Keratinocyte (primary cell): Measurements from ENCODE around the gene LIN7A. TPM values are rescaled to one million over a fixed set of nuclear protein-coding genes. Genes with fewer than 3 reads are reported as not detected.

Experiments
- DNase-seq: peaks from one replicate; pipeline ENCODE4 v3.0.0-alpha.2; 2011; ENCODE audit warnings: low read depth, missing footprints, low spot score
- FAIRE-seq: peaks from 2 replicates; lab custom pipeline; 2011; peaks lifted over from hg19 to GRCh38; lab: Jason Lieb, UNC
- H2AFZ ChIP-seq: 2 replicates; pipeline ENCODE4 v1.6.0; 2012; ENCODE audit warnings: low read length, control low read depth, inconsistent platforms; ENCODE audit not compliant: control insufficient read depth
- H3K27ac ChIP-seq: 2 replicates; pipeline ENCODE4 v1.5.1; 2011; ENCODE audit warnings: low read length; ENCODE audit not compliant: control insufficient read depth, insufficient read depth
- H3K27me3 ChIP-seq: 3 replicates; pipeline ENCODE4 v1.6.0; 2011; ENCODE audit warnings: low read length; ENCODE audit not compliant: control insufficient read depth, insufficient read depth; ENCODE audit errors: extremely low read depth
- H3K36me3 ChIP-seq, 2 experiments: 2 replicates in 1 of 2; 3 replicates in 1 of 2; pipeline ENCODE4 v1.5.1; 2011; ENCODE audit warnings: low read length in 2 of 2, mild to moderate bottlenecking in 1 of 2; ENCODE audit not compliant: control insufficient read depth in 2 of 2, insufficient read depth in 2 of 2; ENCODE audit errors: extremely low read depth in 1 of 2
- H3K4me1 ChIP-seq: 3 replicates; pipeline ENCODE4 v1.5.1; 2011; ENCODE audit warnings: low read length; ENCODE audit not compliant: control insufficient read depth, insufficient read depth; ENCODE audit errors: extremely low read depth
- H3K4me2 ChIP-seq: 3 replicates; pipeline ENCODE4 v1.6.0; 2011; ENCODE audit warnings: low read depth, low read length; ENCODE audit not compliant: control insufficient read depth, insufficient read depth; ENCODE audit errors: extremely low read depth
- H3K4me3 ChIP-seq, 3 experiments: fragments of 200-600 bp in 1 of 3; sonication (generic) in 1 of 3; 2 replicates in 2 of 3; 3 replicates in 1 of 3; pipeline ENCODE4 v1.5.1; 2011 to 2016; ENCODE audit warnings: low read length in 3 of 3, mild to moderate bottlenecking in 3 of 3, control low read depth in 2 of 3, inconsistent platforms in 1 of 3, low read depth in 1 of 3, mixed read lengths in 1 of 3, mixed run types in 1 of 3, moderate library complexity in 1 of 3; ENCODE audit not compliant: control insufficient read depth in 2 of 3, insufficient read depth in 2 of 3; ENCODE audit errors: extremely low read depth in 1 of 3
- H3K79me2 ChIP-seq: 2 replicates; pipeline ENCODE4 v1.6.0; 2012; ENCODE audit warnings: low read length; ENCODE audit not compliant: control insufficient read depth, insufficient read depth
- H3K9ac ChIP-seq: 3 replicates; pipeline ENCODE4 v1.6.0; 2011; ENCODE audit warnings: low read length; ENCODE audit not compliant: control insufficient read depth, insufficient read depth; ENCODE audit errors: extremely low read depth
- H3K9me1 ChIP-seq: 3 replicates; pipeline ENCODE4 v1.6.0; 2011; ENCODE audit warnings: low read length; ENCODE audit not compliant: control insufficient read depth, insufficient read depth; ENCODE audit errors: extremely low read depth
- H3K9me3 ChIP-seq: 2 replicates; pipeline ENCODE4 v1.5.1; 2012; ENCODE audit warnings: low read depth, low read length; ENCODE audit not compliant: control insufficient read depth
- H4K20me1 ChIP-seq: 3 replicates; pipeline ENCODE4 v1.6.0; 2011; ENCODE audit warnings: low read length; ENCODE audit not compliant: control insufficient read depth, insufficient read depth; ENCODE audit errors: extremely low read depth
- EZH2 ChIP-seq: IDR thresholded peaks from one replicate; pipeline ENCODE4 v1.6.1; 2012; ENCODE audit warnings: inconsistent platforms, mild to moderate bottlenecking, low read length, moderate library complexity
- dilution Hi-C: fragments of 300-500 bp; cut with MboI; formaldehyde crosslinking; loops from one replicate; pipeline ENCODE4 v1.7.0; 2020; ENCODE audit warnings: low sequenced_read_pairs; ENCODE audit not compliant: extremely low pct_ligation_motif_present
- polyA plus RNA-seq, 5 experiments: library from polyadenylated mRNA; depleted of rRNA in 3 of 5; stranded (reverse) in 3 of 5; stranded (forward) in 1 of 5; unstranded in 1 of 5; fragments of >200 nt; gene quantifications; 1 replicate in 1 of 5; 2 replicates in 3 of 5; 3 replicates in 1 of 5; pipeline versions ENCODE4 v1.2.1 to v1.2.3, GENCODE V29; 2011 to 2012; ENCODE audit warnings: missing spikeins in 2 of 5, low read depth in 1 of 5, low replicate concordance in 1 of 5
- TF ChIP-seq, protein P1 (sequence below), 3 experiments: IDR thresholded peaks in 1 of 3; conservative IDR thresholded peaks in 1 of 3; optimal IDR thresholded peaks in 1 of 3; 2 replicates in 2 of 3; 3 replicates in 1 of 3; pipeline versions ENCODE3 to v1.5.1; 2011; ENCODE audit warnings: low read length in 3 of 3, mild to moderate bottlenecking in 3 of 3, moderate library complexity in 2 of 3, control low read depth in 1 of 3, inconsistent platforms in 1 of 3; ENCODE audit not compliant: insufficient read depth in 2 of 3; ENCODE audit errors: extremely low read depth in 1 of 3

LIN7A gene
- polyA plus RNA-seq, 1 donor (not counting 4 experiments of a cell fraction or from before 2014, with no cell fraction given), result not detected

- DNase-seq, result no peak
- H3K4me2 ChIP-seq, result no peak overlapping the region
- no peak overlapping the region for H3K27ac ChIP-seq
- no peaks in the 10 kb centered on the region for H3K79me2 ChIP-seq
- H3K4me1 ChIP-seq, result peaks cover 7% of the 10 kb centered on the region
- no peaks in the 10 kb centered on the region for H3K9me3 ChIP-seq
- peaks cover 28% of the 10 kb centered on the region for H3K27me3 ChIP-seq
- H2AFZ ChIP-seq, result no peak overlapping the region
- H3K36me3 ChIP-seq, result no peaks in the 10 kb centered on the region
- no peaks in the 10 kb centered on the region for H3K9me1 ChIP-seq
- no peak for FAIRE-seq
- H3K4me3 ChIP-seq, result no peak overlapping the region
- dilution Hi-C loops, result no loop called here
- H4K20me1 ChIP-seq, result no peaks in the 10 kb centered on the region
- TF ChIP-seq EZH2, result no peak
- TF ChIP-seq, protein P1, sequence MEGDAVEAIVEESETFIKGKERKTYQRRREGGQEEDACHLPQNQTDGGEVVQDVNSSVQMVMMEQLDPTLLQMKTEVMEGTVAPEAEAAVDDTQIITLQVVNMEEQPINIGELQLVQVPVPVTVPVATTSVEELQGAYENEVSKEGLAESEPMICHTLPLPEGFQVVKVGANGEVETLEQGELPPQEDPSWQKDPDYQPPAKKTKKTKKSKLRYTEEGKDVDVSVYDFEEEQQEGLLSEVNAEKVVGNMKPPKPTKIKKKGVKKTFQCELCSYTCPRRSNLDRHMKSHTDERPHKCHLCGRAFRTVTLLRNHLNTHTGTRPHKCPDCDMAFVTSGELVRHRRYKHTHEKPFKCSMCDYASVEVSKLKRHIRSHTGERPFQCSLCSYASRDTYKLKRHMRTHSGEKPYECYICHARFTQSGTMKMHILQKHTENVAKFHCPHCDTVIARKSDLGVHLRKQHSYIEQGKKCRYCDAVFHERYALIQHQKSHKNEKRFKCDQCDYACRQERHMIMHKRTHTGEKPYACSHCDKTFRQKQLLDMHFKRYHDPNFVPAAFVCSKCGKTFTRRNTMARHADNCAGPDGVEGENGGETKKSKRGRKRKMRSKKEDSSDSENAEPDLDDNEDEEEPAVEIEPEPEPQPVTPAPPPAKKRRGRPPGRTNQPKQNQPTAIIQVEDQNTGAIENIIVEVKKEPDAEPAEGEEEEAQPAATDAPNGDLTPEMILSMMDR (optimal IDR thresholded peaks at IDR 0.05 in 1 of 3, IDR thresholded peaks at IDR 0.05 in 1 of 3, conservative IDR thresholded peaks at IDR 0.05 in 1 of 3; ENCODE audit: extremely low read depth in 1 of 3, insufficient read depth in 2 of 3, low read length in 3 of 3), result no peak
- H3K9ac ChIP-seq, result no peak overlapping the region
Measured at GRCh38 chr12:80935111-80935510, 2.6 kb downstream of the LIN7A start.

- Histone ChIP-seq H2AFZ (no peak overlapping the region), H3K9ac (no peak overlapping the region), H3K4me2 (no peak overlapping the region), H3K9me1 (no peaks in the 10 kb centered on the region), H3K27me3 (no peaks in the 10 kb centered on the region), H3K4me1 (no peaks in the 10 kb centered on the region), H4K20me1 (no peaks in the 10 kb centered on the region), H3K79me2 (no peaks in the 10 kb centered on the region), H3K4me3 (no peak overlapping the region), H3K27ac (no peak overlapping the region), H3K36me3 (no peaks in the 10 kb centered on the region), H3K9me3 (no peaks in the 10 kb centered on the region)
- DNase-seq, result no peak
- no peak for FAIRE-seq
- dilution Hi-C loops, result no loop called here
- TF ChIP-seq, protein P1 (optimal IDR thresholded peaks at IDR 0.05 in 1 of 3, IDR thresholded peaks at IDR 0.05 in 1 of 3, conservative IDR thresholded peaks at IDR 0.05 in 1 of 3; ENCODE audit: extremely low read depth in 1 of 3, insufficient read depth in 2 of 3, low read length in 3 of 3), result no peak
- TF ChIP-seq EZH2, result no peak
Measured at GRCh38 chr12:80925983-80926382, 11.8 kb downstream of the LIN7A start.
